K562 (cell line): ENCODE data around the gene NAA38. TPM values are rescaled to one million over a fixed set of nuclear protein-coding genes. Genes with fewer than 3 reads are reported as not detected.

Experiments
- BCLAF1 ChIP-seq, 2 experiments: fragments of 450-650 bp in 1 of 2; IDR thresholded peaks; 2 replicates each; pipeline ENCODE4 v1.6.1; 2011 to 2017; ENCODE audit warnings: low read depth in 2 of 2, antibody characterized with exemption in 1 of 2, borderline replicate concordance in 1 of 2, low read length in 1 of 2, mild to moderate bottlenecking in 1 of 2, mixed read lengths in 1 of 2; ENCODE audit not compliant: control insufficient read depth in 1 of 2
- BRF2 ChIP-seq: IDR thresholded peaks from 3 replicates; pipeline ENCODE4 v1.6.1; 2011; ENCODE audit warnings: borderline replicate concordance, mild to moderate bottlenecking; ENCODE audit not compliant: insufficient read length, insufficient read depth
- CEBPG ChIP-seq, 3 experiments: fragments of 200-800 bp in 1 of 3; sonication (Bioruptor generic) in 1 of 3; sonication (generic) in 1 of 3; formaldehyde crosslinking in 1 of 3; IDR thresholded peaks in 2 of 3; conservative IDR thresholded peaks in 1 of 3; 2 replicates each; pipeline versions ENCODE4 v1.6.1 to v1.8.0; 2016 to 2022; ENCODE audit warnings: missing compliant biosample characterization in 2 of 3, missing genetic modification characterization in 2 of 3, mild to moderate bottlenecking in 1 of 3, missing genetic modification reagents in 1 of 3
- E2F6 ChIP-seq, 2 experiments: IDR thresholded peaks; 2 replicates each; pipeline ENCODE4 v1.6.1; 2011; ENCODE audit warnings: borderline replicate concordance in 1 of 2, control low read depth in 1 of 2, low read depth in 1 of 2, low read length in 1 of 2, mild to moderate bottlenecking in 1 of 2, mixed read lengths in 1 of 2, moderate library complexity in 1 of 2; ENCODE audit not compliant: insufficient read depth in 1 of 2, insufficient read length in 1 of 2, poor library complexity in 1 of 2, severe bottlenecking in 1 of 2; ENCODE audit errors: extremely low read depth in 1 of 2
- FOXK2 ChIP-seq, 2 experiments: fragments of 450-650 bp; IDR thresholded peaks in 1 of 2; conservative IDR thresholded peaks in 1 of 2; 2 replicates each; pipeline ENCODE4 v1.6.1; 2016; ENCODE audit warnings: low read depth in 2 of 2, mild to moderate bottlenecking in 1 of 2
- FOXP4 ChIP-seq: sonication (generic); formaldehyde crosslinking; IDR thresholded peaks from 2 replicates; pipeline ENCODE4 v1.8.0; 2022; ENCODE audit warnings: mild to moderate bottlenecking, missing genetic modification reagents, borderline replicate concordance
- MAFK ChIP-seq: IDR thresholded peaks from 2 replicates; pipeline ENCODE4 v1.6.1; 2011; ENCODE audit warnings: low read length, improper control_type of control experiment
- NRF1 ChIP-seq, 2 experiments: fragments of 450-650 bp; IDR thresholded peaks in 1 of 2; conservative IDR thresholded peaks in 1 of 2; 2 replicates each; pipeline ENCODE4 v1.6.1; 2014; ENCODE audit warnings: mild to moderate bottlenecking in 2 of 2
- PML ChIP-seq: IDR thresholded peaks from 2 replicates; pipeline ENCODE4 v1.6.1; 2012; ENCODE audit warnings: low read length, inconsistent platforms
- PRMT5 ChIP-seq: sonication (generic); formaldehyde crosslinking; IDR thresholded peaks from 2 replicates; pipeline ENCODE4 v1.5.0; 2020; ENCODE audit warnings: missing genetic modification reagents
- RBM17 ChIP-seq: fragments of 200-400 bp; formaldehyde crosslinking; IDR thresholded peaks from 2 replicates; pipeline ENCODE4 v1.6.1; 2017; ENCODE audit warnings: low read depth, mild to moderate bottlenecking, low read length, borderline replicate concordance
- RFX7 ChIP-seq: fragments of 250-450 bp; sonication (Bioruptor Pico); IDR thresholded peaks from 2 replicates; pipeline ENCODE4 v1.5.1; 2021; ENCODE audit warnings: mild to moderate bottlenecking
- STAT6 ChIP-seq: sonication (generic); formaldehyde crosslinking; IDR thresholded peaks from 2 replicates; pipeline ENCODE4 v1.8.1; 2023; ENCODE audit warnings: mild to moderate bottlenecking, missing genetic modification reagents
- polyA plus RNA-seq, 8 experiments: library from polyadenylated mRNA; depleted of rRNA in 4 of 8; stranded (reverse) in 5 of 8; unstranded in 3 of 8; fragments of >200 nt; fragmentation: Nextera tagmentation in 2 of 8; fragmentation: Illumina TruSeq in 1 of 8; extraction: Ambion mirVana in 2 of 8; extraction: Trizol in 1 of 8; gene quantifications; 2 replicates each; pipeline versions ENCODE4 v1.2.1 to v1.2.3, GENCODE V29; 2011 to 2014; ENCODE audit warnings: inconsistent platforms in 1 of 8, missing spikeins in 1 of 8
- total RNA-seq, 7 experiments: library from RNA; depleted of rRNA in 6 of 7; stranded (reverse); fragments of >200 nt in 6 of 7; fragmentation: Illumina TruSeq in 2 of 7; extraction: Trizol in 2 of 7; gene quantifications; 2 replicates each; pipeline versions ENCODE4 v1.2.1 to v1.2.3, GENCODE V29; 2011 to 2021; ENCODE audit warnings: low replicate concordance in 1 of 7

NAA38 gene
- total and polyA plus RNA-seq, 9 of the 15 experiments (the other 6 are each of a cell fraction or from before 2014, with no cell fraction given): 16.4 to 99.8 (median 57.3) TPM

- no peak for TF ChIP-seq STAT6
- peak in 1 of 2 experiments; percentile 70; a peak in 2 of 4 replicates for TF ChIP-seq FOXK2 (conservative IDR thresholded peaks at IDR 0.05 in 1 of 2, IDR thresholded peaks at IDR 0.05 in 1 of 2; ENCODE audit: low read depth in 2 of 2)
- TF ChIP-seq PML: peak; percentile 23; the same call in 1 of the 2 replicates
- no peak for TF ChIP-seq NRF1 (conservative IDR thresholded peaks at IDR 0.05 in 1 of 2, IDR thresholded peaks at IDR 0.05 in 1 of 2)
- TF ChIP-seq BCLAF1 (IDR thresholded peaks at IDR 0.05; ENCODE audit: borderline replicate concordance in 1 of 2, control insufficient read depth in 1 of 2, low read depth in 2 of 2, low read length in 1 of 2): peak in 1 of 2 experiments; percentile 77; a peak in 1 of 4 replicates
- TF ChIP-seq RBM17: no peak
- peak; percentile 26; the same call in 1 of the 2 replicates for TF ChIP-seq CEBPG (CRISPR knock-in tag; IDR thresholded peaks at IDR 0.05)
- 0 out of 4 replicates have a peak, but pooled peaks of 1 of the 2 experiments have one; percentile 14 for TF ChIP-seq CEBPG (tag; conservative IDR thresholded peaks at IDR 0.05 in 1 of 2, IDR thresholded peaks at IDR 0.05 in 1 of 2)
- 0 out of 2 replicates have a peak, but pooled peaks have one; percentile 12 for TF ChIP-seq MAFK
- TF ChIP-seq BRF2: no peak
- no peak for TF ChIP-seq PRMT5 (CRISPR knock-in tag)
- TF ChIP-seq RFX7 (CRISPR knock-in tag): no peak
- peak; percentile 59 to 63 for TF ChIP-seq E2F6 (IDR thresholded peaks at IDR 0.05; ENCODE audit: borderline replicate concordance in 1 of 2, extremely low read depth in 1 of 2, insufficient read depth in 1 of 2, insufficient read length in 1 of 2, low read depth in 1 of 2, low read length in 1 of 2, poor library complexity in 1 of 2, severe bottlenecking in 1 of 2)
- TF ChIP-seq FOXP4 (CRISPR knock-in tag): no peak
These were observed 20.6 kb downstream of the NAA38 start (continued) for GRCh38 chr17:7836596-7837407.
